K562 (cell line): ENCODE data around the gene RGS6.

Experiments used
- CEBPG ChIP-seq, 3 experiments: fragments of 200-800 bp in 1 of 3; sonication (Bioruptor generic) in 1 of 3; sonication (generic) in 1 of 3; formaldehyde crosslinking in 1 of 3; IDR thresholded peaks in 2 of 3; conservative IDR thresholded peaks in 1 of 3; 2 replicates each; pipeline versions ENCODE4 v1.6.1 to v1.8.0; 2016 to 2022; ENCODE audit warnings: missing compliant biosample characterization in 2 of 3, missing genetic modification characterization in 2 of 3, mild to moderate bottlenecking in 1 of 3, missing genetic modification reagents in 1 of 3
- CTCF ChIP-seq, 3 experiments: IDR thresholded peaks in 2 of 3; conservative IDR thresholded peaks in 1 of 3; 2 replicates each; pipeline ENCODE4 v1.5.1; 2011 to 2012; ENCODE audit warnings: low read length in 3 of 3, mild to moderate bottlenecking in 3 of 3, control low read depth in 2 of 3, improper control_type of control experiment in 1 of 3, inconsistent platforms in 1 of 3, low read depth in 1 of 3, mixed read lengths in 1 of 3, moderate library complexity in 1 of 3; ENCODE audit not compliant: insufficient read depth in 2 of 3
- E2F1 ChIP-seq: sonication (generic); formaldehyde crosslinking; IDR thresholded peaks from 2 replicates; pipeline ENCODE4 v1.8.1; 2023; ENCODE audit warnings: mild to moderate bottlenecking, missing genetic modification reagents, moderate library complexity
- E2F6 ChIP-seq, 2 experiments: IDR thresholded peaks; 2 replicates each; pipeline ENCODE4 v1.6.1; 2011; ENCODE audit warnings: borderline replicate concordance in 1 of 2, control low read depth in 1 of 2, low read depth in 1 of 2, low read length in 1 of 2, mild to moderate bottlenecking in 1 of 2, mixed read lengths in 1 of 2, moderate library complexity in 1 of 2; ENCODE audit not compliant: insufficient read depth in 1 of 2, insufficient read length in 1 of 2, poor library complexity in 1 of 2, severe bottlenecking in 1 of 2; ENCODE audit errors: extremely low read depth in 1 of 2
- HDAC1 ChIP-seq, 2 experiments: fragments of 450-650 bp; IDR thresholded peaks; 2 replicates each; pipeline ENCODE4 v1.6.1; 2016 to 2017; ENCODE audit warnings: inconsistent platforms in 1 of 2, mild to moderate bottlenecking in 1 of 2, moderate library complexity in 1 of 2
- KLF10 ChIP-seq: fragments of 250-450 bp; sonication (Bioruptor Pico); IDR thresholded peaks from 2 replicates; pipeline ENCODE4 v1.6.1; 2021; ENCODE audit warnings: matching md5 sums
- MNT ChIP-seq, 2 experiments: fragments of 450-650 bp; conservative IDR thresholded peaks; 2 replicates each; pipeline ENCODE4 v1.6.1; 2017; ENCODE audit warnings: mild to moderate bottlenecking in 2 of 2, moderate library complexity in 2 of 2
- POLR2A ChIP-seq: fragments of 450-650 bp; conservative IDR thresholded peaks from 2 replicates; pipeline ENCODE4 v1.6.1; 2016
- POLR2AphosphoS5 ChIP-seq: IDR thresholded peaks from 2 replicates; pipeline ENCODE4 v1.6.1; 2011; ENCODE audit warnings: mild to moderate bottlenecking, low read depth, low read length, moderate library complexity; ENCODE audit not compliant: control insufficient read depth, insufficient read depth
- SAFB2 ChIP-seq: fragments of 200-400 bp; formaldehyde crosslinking; IDR thresholded peaks from 2 replicates; pipeline ENCODE4 v1.6.1; 2018; ENCODE audit warnings: borderline replicate concordance, low read length, low read depth, moderate library complexity; ENCODE audit not compliant: severe bottlenecking
- TCF7L2 ChIP-seq: fragments of 150-350 bp; IDR thresholded peaks from 2 replicates; pipeline ENCODE4 v1.6.1; 2016; ENCODE audit warnings: low read depth, mild to moderate bottlenecking, low read length, moderate library complexity
- USF2 ChIP-seq: sonication (generic); formaldehyde crosslinking; IDR thresholded peaks from 2 replicates; pipeline ENCODE4 v1.5.0; 2020; ENCODE audit warnings: missing genetic modification reagents
- ZSCAN32 ChIP-seq: fragments of 450-650 bp; formaldehyde crosslinking; IDR thresholded peaks from 2 replicates; pipeline ENCODE4 v1.4.0; 2020; ENCODE audit warnings: mild to moderate bottlenecking, moderate library complexity

GRCh38 chr14:72347118-72347517 lies 414.9 kb downstream of the RGS6 start:
- TF ChIP-seq SAFB2: no peak
- TF ChIP-seq CTCF (IDR thresholded peaks at IDR 0.05 in 2 of 3, conservative IDR thresholded peaks at IDR 0.05 in 1 of 3; ENCODE audit: insufficient read depth in 2 of 3, low read depth in 1 of 3, low read length in 3 of 3): no peak
- TF ChIP-seq POLR2A: no peak
- TF ChIP-seq POLR2AphosphoS5: no peak
- no peak for TF ChIP-seq TCF7L2
- TF ChIP-seq ZSCAN32 (CRISPR knock-in tag): no peak
- no peak for TF ChIP-seq E2F1
- no peak for TF ChIP-seq CEBPG (CRISPR knock-in tag; IDR thresholded peaks at IDR 0.05)
- no peak for TF ChIP-seq CEBPG (tag; conservative IDR thresholded peaks at IDR 0.05 in 1 of 2, IDR thresholded peaks at IDR 0.05 in 1 of 2)
- no peak for TF ChIP-seq KLF10 (CRISPR knock-in tag)
- no peak for TF ChIP-seq HDAC1 (IDR thresholded peaks at IDR 0.05)
- no peak for TF ChIP-seq USF2 (CRISPR knock-in tag)
- TF ChIP-seq E2F6 (IDR thresholded peaks at IDR 0.05; ENCODE audit: borderline replicate concordance in 1 of 2, extremely low read depth in 1 of 2, insufficient read depth in 1 of 2, insufficient read length in 1 of 2, low read depth in 1 of 2, low read length in 1 of 2, poor library complexity in 1 of 2, severe bottlenecking in 1 of 2): no peak
- no peak for TF ChIP-seq MNT (conservative IDR thresholded peaks at IDR 0.05)
